HG02938 (cell line): ENCODE measurements around the gene CMBL.
"Not testable (repeated sequence)": the region's sequence is repeated elsewhere in the genome, so short reads cannot be mapped to it uniquely, and the experiment has no call there.

ENCODE experiments used
- ATAC-seq: cut with Tn5 transposase; IDR thresholded peaks from one replicate; pipeline ENCODE4 v1.9.1; 2021; ENCODE audit warnings: mild to moderate bottlenecking, moderate library complexity; ENCODE audit not compliant: unreplicated experiment

The CMBL gene

DNA sequence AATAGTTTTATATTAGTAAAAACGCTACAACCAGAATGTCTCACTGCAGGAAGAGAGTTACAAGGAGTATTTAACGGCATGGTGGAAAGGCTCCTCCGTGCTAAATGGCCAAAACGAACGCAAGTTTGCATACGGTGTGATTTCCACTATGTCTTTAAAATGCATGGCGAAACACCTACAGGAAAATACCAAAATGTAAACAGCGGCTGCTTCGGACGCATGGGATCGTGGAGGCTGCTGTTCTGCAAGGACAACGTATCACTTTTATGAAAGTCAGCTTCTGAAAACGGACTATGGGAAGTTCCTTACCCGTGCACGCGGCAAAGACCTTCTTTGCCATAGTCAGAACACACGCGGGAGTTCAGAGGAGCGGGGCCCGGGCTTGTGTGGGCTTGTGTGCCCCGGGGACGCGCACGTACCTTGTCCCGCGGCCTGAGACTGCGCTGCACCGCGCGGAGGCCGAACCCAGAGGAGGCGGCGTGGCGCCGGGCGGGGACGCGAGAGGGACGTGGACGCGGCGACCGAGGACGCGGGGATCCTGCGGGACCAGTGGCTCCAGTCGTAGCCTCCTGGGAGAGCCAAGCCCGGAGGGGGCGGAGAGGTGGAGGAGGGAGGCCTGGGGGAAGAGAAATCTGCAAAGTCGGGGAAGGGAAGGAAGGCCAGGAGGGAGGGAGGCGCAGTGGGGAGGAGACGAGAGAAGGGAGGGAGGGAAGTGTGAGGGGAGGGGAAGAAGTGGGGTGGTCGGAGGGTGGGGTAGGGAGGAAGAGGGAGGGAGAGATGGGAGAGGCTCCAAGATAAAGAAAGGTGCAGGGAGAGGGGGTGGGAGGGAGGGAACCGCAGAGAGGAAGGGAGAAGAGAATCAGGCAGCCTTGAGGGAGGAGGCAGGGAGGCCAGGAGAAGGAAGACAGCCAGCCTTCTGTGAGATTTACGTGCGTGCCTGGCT lies at the start of gene CMBL:
Gene CMBL, minus strand, starts transcription at position 697 of the 943 bp plus-strand sequence. CDS start 17,140 bp downstream, outside the sequence.
- ATAC-seq = peak; percentile 67

DNA sequence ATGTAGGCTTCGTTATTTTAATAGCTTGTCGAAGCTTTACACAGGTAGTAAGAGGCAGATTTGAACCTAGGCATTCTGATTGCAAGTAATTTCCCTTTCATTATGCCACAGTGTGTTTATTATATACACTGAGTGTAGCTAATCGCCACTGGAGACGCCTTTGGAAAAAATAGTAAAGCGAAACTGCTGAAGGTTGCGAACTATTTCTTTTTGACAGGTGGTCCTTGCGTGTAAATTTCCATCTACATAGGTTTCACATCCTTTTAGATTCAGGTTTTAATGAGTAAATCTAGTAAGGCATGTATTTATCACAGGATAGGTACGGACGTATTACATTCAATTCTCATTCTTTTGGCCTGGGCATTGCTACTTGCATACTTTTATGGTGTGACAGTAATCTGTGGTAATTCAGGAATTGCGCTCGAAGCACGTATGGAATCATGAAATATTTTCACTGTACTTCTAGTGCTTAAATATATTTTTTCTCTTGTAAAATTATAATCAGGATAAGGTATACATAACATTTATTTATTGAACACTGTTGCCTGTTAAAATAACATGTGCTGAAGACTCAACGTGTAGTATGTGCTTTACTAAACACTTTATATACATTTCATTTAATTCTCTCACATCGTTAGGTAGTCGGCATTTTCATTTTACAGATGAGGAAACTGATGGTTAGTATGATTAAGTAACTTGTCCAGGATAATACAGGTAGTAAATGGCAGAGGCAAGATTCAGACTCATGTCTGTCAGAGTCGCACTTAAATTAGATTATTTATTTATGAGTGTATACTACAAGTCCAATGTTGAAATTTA lies 47.6 kb upstream of the CMBL start:
- peak; percentile 17 for ATAC-seq

DNA sequence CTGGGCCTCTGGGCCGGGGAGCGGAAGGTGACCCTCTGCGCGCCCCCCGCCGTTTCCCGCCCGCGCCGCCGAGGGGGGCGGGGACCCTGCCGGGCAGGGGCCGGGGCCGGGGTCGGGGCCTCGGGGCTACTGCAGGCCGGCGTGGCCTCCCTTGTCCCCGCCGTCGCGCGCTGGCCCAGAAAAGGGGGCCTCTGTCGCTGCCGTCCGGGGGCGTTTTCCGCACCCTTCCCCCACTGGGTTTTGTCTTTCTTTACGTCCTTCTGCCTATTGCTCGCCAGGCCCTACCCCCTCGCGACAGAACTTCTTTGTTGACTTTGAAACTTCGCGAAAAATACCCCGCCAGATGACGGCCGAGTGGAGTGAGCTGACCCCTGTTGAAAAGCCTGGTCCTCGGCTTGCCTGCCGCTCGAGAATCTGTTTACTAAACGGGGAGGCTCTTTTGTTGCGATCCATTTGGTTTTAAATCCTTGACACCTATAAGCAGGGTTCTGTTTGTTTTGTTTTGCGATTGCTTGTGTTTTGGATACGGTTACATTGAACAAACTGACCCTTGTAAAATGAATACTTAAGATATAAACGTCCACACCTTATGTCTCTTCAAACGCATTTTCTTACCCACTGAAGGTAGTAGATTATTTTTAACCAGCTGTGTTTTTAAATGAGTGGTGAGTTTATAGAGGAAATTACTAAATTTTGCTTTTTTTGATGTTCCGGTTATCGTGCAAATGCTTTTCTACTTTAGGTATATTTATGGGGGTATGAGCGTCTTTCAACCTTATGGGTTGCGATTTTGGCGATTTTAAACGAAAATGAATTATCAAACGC lies 46.6 kb upstream of the CMBL start:
- peak; percentile 26 for ATAC-seq

DNA sequence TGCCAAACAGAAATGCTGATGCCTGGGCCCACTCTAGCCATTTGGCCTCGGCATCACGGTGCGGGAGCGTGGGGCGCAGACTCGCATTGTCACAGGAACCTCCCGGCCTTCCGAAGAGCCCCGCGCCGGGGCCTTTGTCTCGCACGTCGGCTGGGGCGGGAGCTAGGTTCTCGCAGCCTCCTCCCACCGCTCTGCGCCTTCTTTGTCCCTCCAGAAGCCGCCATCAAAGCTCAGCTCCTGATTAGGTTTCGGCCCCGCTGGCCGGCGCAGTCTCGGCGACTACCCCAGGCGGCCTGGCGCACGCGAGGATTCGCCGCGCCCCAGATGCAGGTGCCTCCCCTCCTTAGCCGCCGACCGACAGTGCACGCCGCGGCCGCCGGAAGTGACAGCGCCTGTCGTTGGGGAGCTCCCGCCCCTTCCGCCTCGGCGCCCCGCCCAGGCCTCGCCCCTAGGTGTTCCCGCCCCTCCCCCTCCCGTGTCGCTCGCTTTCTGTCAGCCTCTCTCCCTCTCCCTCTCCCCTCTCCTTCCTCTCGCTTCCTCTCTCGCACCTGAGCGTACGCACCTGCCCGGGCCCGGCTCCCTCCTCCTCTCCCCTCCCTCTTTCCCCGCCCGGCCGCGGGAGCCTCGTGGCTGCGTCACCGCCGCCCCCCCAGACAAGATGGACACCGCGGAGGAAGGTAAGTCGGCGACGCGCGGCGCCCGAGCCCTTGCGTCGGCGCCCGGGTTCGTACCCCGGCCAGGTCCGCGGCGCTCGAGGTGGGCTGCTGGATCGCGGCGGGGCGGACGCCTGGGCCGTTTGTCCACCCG lies 45.7 kb upstream of the CMBL start, which contains the start of gene MARCHF6:
Gene MARCHF6, plus strand, starts transcription at position 455 of the 807 bp plus-strand sequence. Its CDS starts 204 bp downstream, at position 659.
- peak; percentile 74 for ATAC-seq

DNA sequence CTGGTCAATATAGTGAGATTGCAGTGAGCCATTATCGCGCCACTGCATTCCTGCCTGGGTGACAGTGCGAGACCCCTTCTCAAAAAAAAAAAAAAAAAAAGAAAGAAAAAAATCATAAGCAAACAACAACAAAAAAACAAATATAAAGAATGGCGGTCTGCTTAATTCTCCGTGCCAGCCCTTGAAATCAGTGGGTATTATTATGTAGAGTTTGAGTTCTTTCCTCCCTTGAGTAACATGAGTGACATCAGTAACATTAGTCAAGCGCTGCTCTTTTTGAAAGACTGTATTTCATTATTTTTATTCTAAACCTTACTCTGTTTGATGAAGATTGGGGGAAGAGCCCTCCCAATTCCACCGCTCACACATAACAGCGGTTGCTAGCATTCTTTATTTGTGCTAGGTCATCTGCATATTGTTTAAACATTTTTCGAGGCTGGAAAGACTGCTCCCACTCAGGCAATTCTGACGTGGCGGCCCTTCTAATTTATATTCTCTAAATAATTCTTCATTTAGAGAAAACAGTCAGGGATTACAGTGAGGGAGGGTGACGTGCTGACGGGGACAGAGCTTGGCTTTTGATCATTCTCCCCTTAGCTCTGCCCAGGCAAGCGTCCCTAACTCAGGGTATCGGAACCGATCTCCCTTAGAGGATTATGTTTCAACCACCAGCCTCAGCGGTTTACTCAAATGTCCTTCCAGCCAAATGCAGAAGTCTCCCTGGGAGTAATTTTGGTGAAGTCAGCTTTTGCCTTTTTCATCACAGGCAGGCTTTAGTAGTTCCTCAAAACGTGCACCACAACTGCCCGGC lies 44.9 kb upstream of the CMBL start:
- ATAC-seq = peak; percentile 27

DNA sequence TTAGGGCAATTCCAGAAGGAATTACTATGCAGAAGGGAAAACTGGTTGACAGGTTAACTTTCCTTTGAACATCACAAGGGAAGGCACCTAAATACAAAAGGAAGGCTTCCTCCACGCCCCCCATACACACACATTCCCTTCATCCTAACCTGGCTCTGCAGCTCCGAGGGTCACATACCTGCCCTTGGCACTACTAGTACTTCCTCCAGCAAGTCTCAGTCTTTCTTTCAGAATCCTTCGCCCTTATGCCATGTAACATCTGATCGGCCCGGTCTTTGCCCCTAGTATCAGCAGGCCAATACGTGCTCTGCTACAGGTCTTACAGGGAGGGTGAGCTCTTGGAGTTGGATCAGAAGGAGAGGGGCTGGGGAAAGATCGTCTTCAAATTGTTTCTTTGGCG lies 44.2 kb upstream of the CMBL start:
- ATAC-seq = no peak

DNA sequence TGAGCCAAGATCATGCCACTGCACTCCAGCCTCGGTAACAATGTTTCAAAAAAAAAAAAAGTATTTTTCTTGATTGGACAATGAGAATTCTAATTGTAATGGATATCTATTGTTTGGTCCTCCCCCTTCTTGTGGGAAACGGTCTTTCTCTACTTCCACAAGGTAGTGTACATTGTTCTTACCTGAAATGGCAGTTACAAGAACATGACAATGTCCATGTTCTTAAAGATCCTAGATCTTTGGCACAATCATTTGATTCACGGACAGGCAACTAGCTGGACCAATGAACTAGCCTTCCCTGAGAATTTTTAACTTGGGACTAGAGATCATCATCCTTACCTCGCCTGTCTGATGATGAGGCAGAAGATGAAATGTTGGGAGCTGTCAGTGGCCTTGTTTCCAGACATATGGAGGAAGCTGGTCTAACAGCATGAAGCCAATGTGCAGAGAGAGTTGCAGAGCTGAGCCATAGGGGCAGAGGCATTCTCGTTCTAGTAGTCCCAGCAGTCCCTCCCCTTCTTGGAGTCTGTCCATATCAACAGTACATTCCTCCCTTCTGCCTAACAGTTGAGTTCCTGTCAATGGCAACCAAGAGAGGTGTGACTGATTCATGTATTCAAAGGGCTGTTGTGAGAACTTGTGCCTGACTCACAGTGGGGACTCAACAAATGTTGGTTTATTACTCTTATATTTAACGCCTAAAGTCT lies 43.6 kb upstream of the CMBL start:
- no peak for ATAC-seq

DNA sequence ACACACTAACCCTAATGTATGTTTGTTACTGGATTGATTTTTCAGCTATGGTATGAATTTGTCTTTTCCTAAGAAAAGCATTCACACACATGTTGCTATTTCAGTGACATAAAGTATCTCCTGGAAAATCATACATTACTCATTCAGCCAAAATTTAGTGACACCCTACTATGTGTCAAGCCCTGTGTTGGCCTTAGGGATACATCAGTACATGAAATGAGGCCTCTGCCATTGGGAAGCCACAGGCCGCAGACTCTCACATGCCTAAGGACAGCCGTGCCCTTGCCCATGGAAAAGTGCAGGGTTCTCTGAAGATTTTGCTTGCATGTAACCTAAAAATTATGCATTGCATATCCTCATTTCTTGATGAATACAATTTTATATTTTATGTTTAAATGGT lies 40.6 kb upstream of the CMBL start:
- ATAC-seq = no peak

DNA sequence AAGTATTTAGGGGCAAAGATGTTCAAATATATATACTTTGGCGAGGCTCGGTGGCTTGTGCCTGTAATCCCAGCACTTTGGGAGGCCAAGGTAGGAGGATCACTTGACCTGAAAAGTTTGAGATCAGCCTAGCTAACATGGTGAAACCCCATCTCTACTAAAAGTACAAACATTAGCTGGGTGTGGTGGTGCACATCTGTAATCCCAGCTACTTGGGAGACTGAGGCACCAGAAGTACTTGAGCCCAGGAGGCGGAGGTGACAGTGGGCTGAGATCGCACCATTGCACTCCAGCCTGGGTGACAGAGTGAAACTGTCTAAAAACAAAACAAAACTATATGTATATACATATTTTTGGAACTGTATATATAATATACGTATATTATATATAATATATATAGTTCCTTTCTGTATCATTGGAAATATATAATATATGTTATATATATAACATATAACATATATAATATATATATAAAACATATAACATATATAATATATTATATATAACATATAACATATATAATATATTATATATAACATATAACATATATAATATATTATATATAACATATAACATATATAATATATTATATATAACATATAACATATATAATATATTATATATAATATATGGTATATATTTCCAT lies 36.9 kb upstream of the CMBL start:
- not testable (repeated sequence) for ATAC-seq

DNA sequence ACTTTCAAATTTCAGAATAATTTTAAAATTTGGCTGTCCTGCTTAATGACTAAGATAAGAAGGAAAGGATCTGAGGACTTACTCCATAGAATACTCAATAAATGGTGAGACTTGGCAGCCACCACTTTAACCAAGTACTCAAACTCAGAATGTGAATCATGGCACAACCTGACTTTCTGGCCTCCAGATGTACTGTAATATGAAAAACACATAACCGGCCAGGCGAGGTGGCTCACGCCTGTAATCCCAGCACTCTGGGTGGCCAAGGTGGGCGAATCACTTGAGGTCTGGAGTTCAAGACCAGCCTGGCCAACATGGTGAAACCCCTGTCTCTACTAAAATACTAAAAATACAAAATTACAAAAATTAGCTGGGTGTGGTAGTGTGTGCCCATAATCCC lies 35.8 kb upstream of the CMBL start:
- no peak for ATAC-seq

DNA sequence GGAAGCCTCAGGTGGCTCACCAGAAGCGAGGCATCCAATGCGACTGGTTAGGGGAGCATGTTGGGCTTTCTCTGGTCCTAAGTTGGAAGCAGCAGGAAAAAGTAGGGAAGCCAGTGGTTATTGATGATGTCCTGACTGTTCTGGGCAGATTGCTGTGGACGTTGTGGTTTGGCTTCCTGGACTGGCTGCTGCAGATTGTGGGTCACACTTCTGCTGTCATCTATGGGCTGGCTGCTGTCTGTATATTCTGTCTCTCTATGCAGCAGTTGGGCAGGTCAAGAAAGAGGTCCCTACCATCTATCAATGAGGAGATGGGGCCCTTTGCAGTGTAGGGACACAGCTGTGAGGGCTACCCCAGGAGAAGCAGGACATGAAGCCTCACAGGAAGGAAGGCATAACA lies 32.3 kb upstream of the CMBL start:
- ATAC-seq = no peak

DNA sequence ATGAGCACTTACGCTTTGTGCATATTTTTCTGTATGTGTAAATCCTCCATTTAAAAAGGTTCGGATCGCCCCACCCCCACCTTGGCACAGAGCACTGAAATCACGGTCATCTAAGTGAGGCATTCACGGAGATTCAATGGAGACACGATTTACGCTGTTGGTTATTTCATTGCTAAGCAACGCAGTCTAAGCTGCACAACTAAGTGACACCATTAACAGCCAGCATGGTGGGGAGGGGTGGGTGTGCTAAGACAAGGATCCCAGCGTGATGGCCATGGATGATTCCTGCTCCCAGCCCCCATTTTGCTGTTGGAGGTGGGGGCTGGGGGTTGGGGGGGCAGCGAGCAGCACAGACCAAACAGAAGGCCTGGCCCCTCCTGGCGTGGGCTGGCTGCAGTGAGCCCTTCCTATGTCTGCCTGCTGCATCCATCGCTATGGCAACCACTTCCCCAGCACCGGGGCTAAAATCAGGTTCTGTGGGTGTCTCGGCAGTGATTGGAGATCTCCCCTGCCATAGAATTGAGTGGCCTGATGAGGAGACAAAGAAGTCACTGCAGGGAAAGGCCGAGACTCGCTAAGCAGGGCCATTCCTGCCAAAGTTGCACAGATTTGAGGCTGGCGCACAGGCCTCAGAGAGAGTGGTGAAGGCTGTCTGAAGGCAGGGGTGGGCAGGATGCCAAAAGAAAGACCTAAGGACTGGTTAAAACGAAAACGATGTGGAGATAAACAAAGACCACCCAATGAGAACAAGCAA lies 31.5 kb upstream of the CMBL start:
- ATAC-seq = no peak

DNA sequence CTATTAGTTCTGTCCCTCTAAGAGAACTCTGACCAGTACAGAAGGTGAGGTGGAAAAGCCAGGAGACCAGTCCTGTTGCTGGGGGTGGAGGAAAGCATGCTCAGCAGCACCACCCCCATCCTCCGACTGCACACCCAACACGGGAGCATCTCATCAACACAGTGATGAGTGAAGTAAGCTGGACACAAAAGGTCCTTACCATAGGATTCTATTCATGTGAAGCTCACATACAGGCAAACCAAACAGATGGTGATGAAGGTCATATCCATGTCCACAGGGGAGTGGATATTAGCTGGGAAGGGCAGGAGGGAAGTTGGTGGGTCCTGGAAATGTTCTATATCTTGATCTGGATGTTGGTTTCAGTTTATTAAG lies 31.0 kb upstream of the CMBL start:
- no peak for ATAC-seq

DNA sequence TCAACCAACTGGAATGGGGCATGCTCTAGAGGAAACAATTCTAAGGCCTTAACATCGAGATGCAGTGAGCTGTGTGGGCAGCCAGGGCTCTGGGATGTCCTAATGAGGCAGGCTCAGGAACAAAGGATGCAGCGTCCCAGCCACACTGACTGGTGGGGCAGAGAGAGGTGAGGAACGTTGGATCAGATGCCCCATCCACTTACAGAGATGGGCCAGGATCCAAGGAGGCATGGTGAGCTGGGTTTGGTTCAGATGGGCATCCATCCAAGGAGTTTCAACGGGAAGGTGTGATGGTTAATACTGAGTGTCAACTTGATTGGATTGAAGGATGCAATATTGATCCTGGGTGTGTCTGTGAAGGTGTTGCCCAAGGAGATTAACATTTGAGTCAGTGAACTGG lies 30.3 kb upstream of the CMBL start:
- ATAC-seq = no peak

DNA sequence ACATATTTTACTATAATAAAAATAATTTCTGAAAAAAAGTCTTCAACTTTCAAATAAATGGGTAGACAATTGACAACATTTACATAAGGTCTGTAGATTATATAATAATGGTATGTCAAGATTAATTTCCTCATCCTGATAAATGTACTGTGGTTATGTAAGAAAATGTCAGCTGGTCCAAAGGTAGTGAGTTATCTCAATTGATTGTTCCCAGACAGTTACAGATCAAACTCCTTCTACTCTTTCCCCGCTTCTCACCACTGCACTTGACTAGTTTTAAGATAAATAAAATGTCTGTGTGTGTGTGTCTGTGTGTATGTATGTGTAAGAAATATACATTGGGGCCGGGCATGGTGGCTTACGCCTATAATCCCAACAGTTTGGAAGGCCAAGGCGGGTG lies 29.4 kb upstream of the CMBL start:
- no peak for ATAC-seq

DNA sequence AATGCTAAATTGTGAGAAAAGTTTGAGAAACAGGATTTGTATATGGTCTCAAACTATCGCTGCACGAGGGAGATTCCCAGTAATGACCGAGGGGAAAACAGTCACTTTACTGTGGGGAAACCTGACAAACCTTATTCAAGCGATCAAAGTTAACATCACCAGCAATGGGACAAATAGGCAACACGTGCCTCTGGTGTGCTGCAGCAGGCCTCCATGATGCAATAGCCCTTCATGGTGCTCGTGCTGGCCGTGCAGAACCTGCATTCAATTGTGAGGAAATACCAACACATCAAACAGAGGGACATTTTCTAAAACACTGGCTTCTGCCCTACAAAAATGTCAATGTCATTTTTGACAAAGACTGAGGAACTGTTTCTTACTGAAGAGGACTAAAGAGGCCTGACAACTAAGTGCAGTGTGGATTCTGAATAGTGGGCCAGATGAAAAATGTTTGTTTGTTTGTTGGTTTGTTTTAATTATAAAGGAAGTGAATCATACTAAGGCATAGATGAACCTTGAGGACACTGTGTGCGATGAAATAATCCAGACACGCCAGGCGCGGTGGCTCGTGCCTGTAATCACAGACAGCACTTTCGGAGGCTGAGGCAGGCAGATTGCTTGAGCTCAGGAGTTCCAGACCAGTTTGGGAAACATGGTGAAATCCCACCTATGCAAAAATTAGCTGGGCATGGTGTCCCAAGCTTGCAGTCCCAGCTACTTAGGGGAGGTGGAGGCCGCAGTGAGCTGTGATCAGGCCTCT lies 28.2 kb upstream of the CMBL start:
- ATAC-seq = no peak

DNA sequence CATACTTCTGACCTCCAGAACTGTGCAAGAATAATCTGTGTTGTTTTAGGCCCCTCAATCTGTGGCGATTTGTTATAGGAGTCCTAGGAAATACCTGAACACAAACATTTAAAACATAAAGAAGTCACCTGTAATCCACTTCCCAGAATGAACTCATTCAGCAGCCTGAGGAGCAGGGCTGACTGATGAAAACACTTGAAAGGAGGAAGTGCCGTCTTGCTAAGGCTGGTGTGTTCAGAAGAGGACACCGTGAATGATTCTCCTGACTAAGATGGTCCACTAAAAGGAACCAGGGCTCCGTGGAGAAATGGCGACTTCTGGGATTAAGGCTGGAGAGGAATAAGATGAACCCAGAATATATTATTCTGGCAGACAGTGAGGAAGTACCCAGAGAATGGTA lies 27.1 kb upstream of the CMBL start:
- ATAC-seq = no peak
